ENCODE data around the gene CUL3.
"Not testable (repeated sequence)": the region's sequence is repeated elsewhere in the genome, so short reads cannot be mapped to it uniquely, and the experiment has no call there.

CUL3 gene

GRCh38 chr2:224532931-224533330 is 52.2 kb downstream of the CUL3 start:
- DNase-seq, result no peak

DNA sequence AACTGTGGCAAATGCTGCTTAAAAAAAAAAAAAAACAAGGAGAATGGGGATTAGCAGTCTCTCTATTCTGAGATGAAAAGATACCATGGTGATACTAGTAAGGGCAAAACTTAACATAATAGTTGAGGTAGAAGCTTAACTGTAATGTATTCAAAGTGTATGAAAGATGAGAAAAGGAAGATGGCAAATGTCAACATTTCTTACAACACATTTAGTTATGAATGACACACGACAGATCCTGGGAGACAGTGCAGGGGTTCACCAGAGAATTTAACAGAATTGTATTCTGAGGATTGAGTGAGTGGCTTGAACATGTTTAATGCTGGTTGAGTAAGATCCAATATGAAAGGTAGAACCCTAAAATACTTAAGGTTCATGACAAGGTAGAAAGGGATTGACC is 52.7 kb downstream of the CUL3 start:
- DNase-seq, result no peak

GRCh38 chr2:224528171-224528570 is 57.0 kb downstream of the CUL3 start:
- no peak for DNase-seq

GRCh38 chr2:224525774-224526173 is 59.4 kb downstream of the CUL3 start:
- no peak for DNase-seq

DNA sequence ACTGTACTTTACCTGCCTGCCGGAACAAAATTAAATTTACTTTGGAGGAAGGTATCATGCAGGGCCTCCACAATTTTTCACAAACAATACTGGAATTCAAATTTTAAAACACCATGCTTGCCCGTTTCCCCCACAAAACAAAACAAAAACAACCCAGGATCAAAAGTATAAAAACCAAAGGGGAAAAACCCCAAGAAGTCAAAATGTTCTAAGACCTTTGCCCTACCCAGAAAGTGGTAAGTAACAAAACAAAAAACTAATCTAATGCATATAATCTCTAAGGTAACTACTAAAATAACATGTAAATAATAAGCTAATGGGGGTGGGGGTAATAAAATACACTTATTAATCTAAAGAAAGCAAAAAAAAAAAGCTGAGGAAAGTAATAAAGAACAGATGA is 60.5 kb downstream of the CUL3 start:
- DNase-seq, result no peak

GRCh38 chr2:224523626-224524577 is 61.3 kb downstream of the CUL3 start:
- DNase-seq, result no peak

DNA sequence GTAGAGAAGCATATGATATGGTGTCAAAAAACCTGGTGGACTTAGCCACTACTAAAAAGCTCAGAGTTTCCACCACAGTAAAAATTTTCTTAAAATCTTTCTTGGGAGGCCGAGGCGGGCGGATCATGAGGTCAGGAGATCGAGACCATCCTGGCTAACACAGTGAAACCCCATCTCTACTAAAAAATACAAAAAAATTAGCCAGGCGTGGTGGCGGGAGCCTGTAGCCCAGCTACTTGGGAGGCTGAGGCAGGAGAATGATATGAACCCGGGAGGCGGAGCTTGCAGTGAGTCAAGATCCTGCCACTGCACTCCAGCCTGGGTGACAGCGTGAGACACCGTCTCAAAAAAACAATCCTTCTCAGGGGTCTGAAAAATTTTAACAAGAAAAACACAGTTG is 62.7 kb downstream of the CUL3 start:
- not testable (repeated sequence) for DNase-seq

GRCh38 chr2:224520064-224520463 is 65.1 kb downstream of the CUL3 start:
- no peak for DNase-seq

- DNase-seq, result no peak
These were observed 66.2 kb downstream of the CUL3 start for GRCh38 chr2:224518806-224519580.

DNA sequence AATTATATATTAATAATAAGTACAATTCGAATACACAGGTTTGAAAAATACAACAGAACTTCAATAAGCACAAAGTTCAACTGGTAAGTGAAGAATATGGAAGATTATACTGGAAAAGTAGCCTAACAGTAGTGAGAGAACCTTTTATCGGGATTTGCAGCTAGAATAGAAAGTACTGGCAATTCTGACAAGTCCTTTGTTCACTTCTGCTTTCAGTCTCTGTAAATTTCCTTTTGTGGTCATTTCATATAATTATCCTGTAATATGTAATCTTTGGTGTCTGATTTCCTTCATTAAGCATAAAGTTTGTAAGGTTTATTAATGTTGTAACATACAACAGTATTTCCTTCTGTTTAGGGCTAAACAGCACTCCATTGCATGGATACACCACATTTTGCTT is 67.2 kb downstream of the CUL3 start:
- DNase-seq, result no peak

DNA sequence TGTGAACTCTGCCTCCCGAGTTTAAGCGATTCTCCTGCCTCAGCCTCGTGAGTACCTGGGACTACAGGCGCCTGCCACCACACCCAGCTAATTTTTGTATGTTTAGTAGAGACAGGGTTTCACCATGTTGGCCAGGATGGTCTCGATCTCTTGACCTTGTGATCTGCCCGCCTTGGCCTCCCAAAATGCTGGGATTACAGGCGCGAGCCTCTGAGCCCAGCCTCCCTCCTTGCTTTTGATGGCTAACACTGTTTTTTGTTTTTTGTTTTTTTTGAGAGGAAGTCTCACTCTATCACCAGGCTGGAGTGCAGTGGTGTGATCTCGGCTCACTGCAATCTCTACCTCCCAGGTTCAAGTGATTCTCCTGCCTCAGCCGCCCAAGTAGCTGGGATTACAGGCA is 68.8 kb downstream of the CUL3 start:
- DNase-seq, result not testable (repeated sequence)

DNA sequence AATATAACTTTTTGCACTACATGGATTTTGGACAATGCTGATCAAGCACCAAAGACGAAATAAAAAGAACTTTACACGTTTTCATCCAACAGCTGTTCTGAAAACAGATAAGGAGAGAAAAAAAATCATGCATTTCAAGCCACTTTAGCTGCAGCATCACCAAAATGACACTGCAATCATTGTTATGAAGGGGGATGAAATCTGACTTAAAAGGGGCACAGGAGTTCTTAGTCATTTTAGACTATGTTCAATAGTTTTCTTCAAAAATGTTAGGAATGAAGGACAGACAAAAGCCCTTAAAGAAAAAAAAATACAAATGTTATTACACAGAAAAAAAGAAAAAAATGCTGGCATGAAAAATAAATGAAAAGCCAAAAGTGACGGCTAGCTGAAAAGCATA is 71.2 kb downstream of the CUL3 start:
- no peak for DNase-seq

- no peak for DNase-seq
These were observed 77.4 kb downstream of the CUL3 start for GRCh38 chr2:224507789-224508188.

DNA sequence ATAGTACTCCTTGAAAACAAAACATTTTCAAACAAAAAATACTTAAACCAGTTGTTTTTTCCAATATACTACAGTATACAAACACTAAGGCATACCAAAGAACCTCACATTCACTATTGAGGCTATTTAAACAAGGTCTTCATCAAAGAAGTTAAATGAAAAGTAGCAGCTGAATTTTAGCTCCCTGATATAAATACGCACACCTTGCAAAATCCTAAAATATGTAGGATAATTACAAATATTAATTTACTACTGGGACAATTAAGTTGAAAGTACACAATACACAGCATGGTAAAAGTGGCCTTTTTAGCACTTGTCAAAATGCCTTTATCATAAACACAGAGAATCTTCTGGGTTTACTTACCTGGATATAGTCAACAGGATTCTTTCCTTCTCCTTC is 78.7 kb downstream of the CUL3 start:
- no peak for DNase-seq

- DNase-seq, result no peak
These were observed 86.2 kb downstream of the CUL3 start for GRCh38 chr2:224498991-224499390.

- no peak for DNase-seq
These were observed 92.6 kb downstream of the CUL3 start for GRCh38 chr2:224492531-224492930.

GRCh38 chr2:224487940-224488339 is 97.2 kb downstream of the CUL3 start:
- DNase-seq, result not testable (repeated sequence)

DNA sequence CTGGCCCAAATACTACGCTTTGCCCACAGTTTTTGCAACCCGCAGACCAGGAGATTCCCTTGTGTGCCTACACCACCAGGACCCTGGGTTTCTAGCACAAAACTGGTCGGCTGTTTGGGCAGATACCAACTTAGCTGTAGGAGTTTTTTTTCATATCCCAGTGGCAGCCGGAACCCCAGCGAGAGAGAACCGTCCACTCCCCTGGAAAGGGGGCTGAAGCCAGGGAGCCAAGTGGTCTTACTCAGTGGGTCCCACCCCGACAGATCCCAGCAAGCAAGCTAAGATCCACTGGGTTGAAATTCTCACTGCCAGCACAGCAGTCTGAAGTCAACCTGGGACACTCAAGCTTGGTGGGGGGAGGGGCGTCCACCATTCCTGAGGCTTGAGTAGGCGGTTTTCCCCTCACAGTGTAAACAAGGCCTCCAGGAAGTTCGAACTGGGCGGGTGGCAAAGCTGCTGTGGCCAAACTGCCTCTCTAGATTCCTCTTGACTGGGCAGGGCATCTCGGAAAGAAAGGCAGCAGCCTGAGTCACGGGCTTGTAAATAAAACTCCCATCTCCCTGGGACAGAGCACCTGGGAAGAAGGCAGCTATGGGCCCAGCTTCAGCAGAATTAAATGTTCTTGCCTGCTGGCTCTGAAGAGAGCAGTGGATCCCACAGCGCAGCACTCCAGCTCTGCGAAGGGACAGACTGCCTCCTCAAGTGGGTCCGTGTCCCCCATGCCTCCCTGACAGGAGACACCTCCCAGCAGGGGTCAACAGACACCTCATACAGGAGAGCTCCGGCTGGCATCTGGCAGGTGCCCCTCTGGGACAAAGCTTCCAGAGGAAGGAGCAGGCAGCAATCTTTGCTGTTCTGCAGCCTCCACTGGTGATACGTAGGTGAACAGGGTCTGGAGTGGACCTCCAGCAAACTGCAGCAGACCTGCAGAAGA is 99.8 kb downstream of the CUL3 start:
- not testable (repeated sequence) for DNase-seq

DNA sequence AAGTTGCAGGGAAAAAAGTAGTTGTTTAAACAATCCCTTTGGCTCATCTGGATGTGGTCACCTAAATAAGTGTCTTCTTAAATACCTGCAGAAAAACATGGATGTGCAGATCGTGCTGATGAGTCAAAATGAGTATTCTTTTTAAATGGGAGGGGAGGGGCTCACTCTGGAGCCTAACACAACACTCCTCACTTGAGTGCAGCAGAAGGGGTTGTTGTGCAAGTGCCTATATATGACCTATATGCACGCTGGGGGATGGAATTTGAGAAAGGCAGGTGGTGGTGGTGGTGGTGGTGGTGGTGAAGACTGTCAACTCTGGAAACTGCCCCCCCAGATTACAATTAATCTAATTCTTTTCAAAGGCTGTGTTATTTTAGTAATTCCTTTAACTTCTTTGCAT is 105.3 kb downstream of the CUL3 start:
- DNase-seq, result no peak

- no peak for DNase-seq
These were observed 112.3 kb downstream of the CUL3 start for GRCh38 chr2:224472827-224473226.

GRCh38 chr2:224472137-224472536 is 113.0 kb downstream of the CUL3 start:
- DNase-seq, result no peak

GRCh38 chr2:224469374-224469964 is 115.7 kb downstream of the CUL3 start:
- no peak for DNase-seq

Data from activated CD4-positive, CD25-positive, alpha-beta regulatory T cell (primary cell).